GDM1 (cell line): ENCODE results near the gene BRMS1.
"Not testable (repeated sequence)": the region's sequence is repeated elsewhere in the genome, so short reads cannot be mapped to it uniquely, and the experiment has no call there.

Experiments
- DNase-seq: peaks from one replicate; lab custom pipeline; 2025; lab: John Stamatoyannopoulos, UW

BRMS1 gene

DNA sequence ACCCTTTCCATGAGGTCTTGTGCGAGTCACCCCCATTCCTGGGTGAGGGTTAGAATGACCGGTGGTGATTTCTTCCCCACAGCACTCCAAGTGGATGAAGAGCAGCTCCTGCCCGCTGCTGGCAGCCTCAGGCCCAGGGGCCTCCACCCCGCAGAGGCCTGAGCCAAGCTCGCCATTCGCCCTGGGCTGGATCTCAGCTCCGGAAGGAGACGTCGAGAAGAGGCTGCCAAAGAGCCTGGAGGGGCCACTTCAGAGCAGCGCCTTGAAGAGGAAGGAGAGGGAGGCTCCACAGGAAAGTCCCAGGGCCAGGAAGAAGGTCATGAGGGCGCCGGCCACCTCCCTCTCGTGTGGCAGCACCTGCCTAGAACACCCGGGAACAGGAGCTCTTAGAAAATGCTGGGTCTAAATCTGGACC is 18.3 kb upstream of the BRMS1 start:
- no peak for DNase-seq

- DNase-seq = no peak
Observed at GRCh38 chr11:66362481-66363147, 17.7 kb upstream of the BRMS1 start.

- DNase-seq = no peak
Observed at GRCh38 chr11:66361502-66361941, 16.6 kb upstream of the BRMS1 start.

DNA sequence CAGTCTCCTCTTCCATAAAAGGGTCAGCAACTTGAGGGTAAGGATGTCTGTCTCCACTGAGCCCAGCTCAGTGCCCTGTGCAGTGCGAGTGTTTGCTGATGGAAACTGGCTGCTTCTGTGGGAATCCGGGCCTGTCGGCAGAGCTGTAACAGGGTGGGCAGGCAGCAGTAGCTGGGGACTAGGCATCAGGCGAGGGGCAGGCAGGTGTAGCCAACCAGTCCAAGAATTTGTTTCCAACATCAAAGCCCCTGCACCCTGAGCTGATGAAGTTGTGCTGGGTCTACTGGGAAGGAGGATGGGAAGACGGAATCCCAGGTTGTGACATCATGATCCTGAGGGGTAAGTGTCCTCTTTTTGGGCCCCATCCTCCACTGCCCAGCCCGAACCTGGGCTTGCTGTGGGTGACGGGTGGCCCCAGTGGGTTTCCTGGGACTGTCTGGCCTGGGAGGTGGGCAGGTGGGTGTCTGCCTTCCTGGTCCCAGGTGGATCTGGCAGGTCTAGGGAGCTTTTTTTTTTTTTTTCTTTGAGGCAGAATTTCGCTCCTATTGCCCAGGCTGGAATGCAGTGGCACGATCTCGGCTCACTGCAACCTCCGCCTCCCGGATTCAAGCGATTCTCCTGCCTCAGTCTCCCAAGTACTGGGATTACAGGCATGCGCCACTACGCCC is 15.6 kb upstream of the BRMS1 start:
- DNase-seq = no peak

DNA sequence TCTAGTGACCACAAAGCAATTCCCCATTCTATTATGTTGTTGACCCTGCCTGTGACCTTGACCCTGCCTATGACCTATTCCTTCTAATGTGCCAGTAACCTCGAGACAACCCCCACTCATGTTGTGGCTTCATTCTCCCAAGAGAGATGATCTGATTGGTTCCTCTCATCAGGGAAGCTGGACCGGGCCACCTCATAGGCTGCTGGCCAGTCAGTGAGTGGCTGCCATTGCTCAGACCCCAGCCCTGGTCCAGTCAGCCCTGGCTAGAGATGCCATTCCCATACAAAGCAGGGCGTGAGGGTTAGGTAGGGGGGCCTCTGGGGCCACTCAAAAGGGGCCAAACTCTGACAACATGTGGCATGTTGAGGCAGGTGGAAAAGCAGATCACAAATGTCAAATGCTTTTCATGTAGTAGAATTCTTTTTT is 14.8 kb upstream of the BRMS1 start:
- no peak for DNase-seq

DNA sequence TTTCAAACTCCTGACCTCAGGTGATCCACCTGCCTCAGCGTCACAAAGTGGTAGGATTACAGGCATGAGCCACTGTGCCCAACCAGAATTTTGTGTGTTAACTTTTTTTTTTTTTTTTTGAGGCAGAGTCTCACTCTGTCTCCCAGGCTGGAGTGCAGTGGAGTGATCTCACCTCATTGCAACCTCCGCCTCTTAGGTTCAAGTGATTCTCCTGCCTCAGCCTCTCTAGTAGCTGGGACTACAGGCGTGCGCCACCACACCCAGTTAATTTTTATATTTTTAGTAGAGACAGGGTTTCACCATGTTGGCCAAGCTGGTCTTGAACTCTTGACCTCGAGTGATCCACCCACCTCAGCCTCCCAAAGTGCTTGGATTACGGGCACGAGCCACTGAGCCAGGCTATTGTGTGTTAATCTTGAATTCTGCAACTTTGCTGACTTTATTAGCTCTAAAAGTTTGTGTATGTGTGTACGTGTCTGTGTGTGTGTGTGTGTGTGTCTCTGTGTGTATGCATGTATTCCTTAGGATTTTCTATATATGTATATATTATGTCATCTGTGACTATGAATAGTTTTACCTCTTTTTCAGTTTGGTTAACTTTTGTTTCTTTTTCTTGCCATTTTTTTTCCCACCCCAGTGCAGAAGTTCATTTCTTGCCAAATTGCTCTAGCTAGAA is 5.8 kb upstream of the BRMS1 start:
- not testable (repeated sequence) for DNase-seq

GRCh38 chr11:66349084-66349386 is 4.1 kb upstream of the BRMS1 start:
- DNase-seq = no peak

DNA sequence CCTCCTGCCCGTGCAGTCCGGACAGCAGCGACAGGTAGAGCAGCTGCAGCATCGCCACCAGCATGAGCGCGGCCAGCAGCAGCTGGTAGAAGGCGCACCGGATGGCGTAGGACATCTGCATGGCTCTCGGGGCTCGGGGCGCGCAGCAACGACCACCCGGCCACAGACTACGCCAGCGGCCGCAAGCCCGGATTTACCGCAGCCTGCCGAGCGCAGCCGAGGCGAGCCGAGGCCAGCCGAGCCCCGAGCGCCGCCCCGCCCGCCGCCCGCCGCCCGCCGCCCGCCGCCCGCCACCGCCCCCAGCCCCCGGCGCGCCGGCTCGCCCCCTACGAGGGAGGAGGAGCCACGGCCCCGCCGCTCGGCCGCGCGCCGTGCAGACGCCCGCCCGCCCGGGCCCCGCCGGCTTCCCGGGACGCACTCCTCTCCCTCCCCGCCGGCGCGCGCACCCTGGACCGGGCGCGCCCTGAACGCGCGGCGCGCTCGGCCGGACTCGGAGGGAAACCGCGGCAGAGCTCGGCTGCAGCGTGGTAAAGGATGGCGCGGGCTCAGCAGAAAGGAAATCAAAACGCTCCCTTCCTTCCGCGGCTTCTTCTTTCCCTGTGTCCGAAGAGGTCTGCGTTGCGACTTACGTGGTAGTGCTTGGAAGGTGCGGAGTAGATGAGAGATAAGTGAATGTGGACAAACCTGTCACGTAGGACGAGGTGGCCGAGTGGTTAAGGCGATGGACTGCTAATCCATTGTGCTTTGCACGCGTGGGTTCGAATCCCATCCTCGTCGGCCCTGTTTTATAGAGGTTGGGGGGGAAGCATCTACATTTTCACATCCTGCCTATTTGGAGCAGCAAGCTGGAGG is 2.7 kb upstream of the BRMS1 start, which contains the start of gene B4GAT1:
TSS of gene B4GAT1 (minus strand) at position 205 of the 852 bp plus-strand sequence. CDS start at position 121, 84 bp downstream.
- DNase-seq = peak; percentile 81

GRCh38 chr11:66346476-66347424 is 1.8 kb upstream of the BRMS1 start:
- no peak for DNase-seq

- no peak for DNase-seq
Observed at GRCh38 chr11:66345316-66345649, 379 bp upstream of the BRMS1 start.

DNA sequence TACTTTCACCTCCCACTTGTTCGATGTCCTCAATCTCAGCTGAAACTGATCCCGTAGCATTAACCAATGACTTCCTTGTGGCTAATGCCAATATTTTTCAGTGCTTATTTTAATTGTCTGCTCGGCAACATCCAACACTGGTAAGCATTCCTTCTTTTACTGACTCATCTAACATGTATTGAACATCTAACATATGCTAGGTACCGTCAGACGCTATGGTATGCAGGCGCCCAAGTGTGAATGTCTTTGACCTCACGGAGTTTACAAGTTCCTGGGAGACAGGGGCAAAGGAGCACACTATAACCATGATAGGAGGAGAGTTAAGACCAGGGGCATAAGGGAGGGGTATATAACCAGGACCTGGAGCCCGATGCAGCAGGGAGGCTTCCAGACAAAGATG is 1.7 kb downstream of the BRMS1 start:
- DNase-seq = no peak

- DNase-seq = no peak
Observed at GRCh38 chr11:66341502-66342126, 3.3 kb downstream of the BRMS1 start.

GRCh38 chr11:66340596-66341501 is 4.1 kb downstream of the BRMS1 start:
- DNase-seq = no peak

GRCh38 chr11:66339686-66340483 is 5.0 kb downstream of the BRMS1 start:
- no peak for DNase-seq

GRCh38 chr11:66339162-66339675 is 5.7 kb downstream of the BRMS1 start:
- no peak for DNase-seq

DNA sequence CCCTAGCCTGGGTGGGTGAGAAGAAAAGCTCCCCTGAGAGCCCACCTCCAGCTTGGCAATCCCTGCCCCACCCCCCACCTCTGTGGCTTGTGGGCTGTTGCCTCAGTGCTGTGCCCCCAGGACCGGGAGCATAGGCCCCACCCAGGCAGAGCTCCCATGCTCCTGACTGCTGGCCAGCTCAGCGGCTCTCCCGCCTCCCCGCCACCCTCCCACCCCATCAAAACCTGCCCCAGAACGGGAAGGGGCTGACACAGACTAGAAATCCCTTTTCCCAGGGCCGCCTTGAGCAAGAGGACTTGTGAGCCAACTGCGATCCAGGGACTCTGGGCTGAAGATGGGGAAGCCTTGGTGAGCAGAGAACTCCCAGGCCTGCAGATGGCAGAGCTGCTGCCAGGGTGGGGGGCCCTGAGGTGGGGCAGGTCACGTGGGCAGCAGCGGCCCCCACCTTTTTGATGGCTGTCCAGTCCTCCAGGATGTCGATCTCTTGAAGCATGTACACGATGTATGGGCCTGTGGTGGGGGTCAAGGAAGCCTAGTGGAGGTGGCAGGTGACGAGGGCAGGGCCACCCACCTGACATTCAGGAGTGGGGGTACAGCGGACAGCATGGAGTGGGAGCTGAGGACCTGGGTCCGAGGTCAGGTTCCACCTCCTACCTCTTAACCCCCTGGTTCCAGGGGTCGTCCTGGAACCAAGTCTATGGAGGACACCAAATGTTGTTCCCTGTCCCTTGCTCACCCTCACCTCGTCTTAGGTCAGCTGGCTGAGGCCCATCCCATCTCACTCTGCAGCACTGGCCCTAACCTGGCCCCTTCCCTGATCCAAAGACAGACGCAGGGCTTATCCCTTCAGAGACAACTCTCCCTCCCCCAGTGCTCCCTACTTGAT is 6.4 kb downstream of the BRMS1 start:
- no peak for DNase-seq

GRCh38 chr11:66337103-66337899 is 7.6 kb downstream of the BRMS1 start:
- no peak for DNase-seq
